ENCODE data around the gene CGB5.
A peak's percentile ranks its signal among the peaks of the same experiment; 100 is the strongest.

The CGB5 gene

DNA sequence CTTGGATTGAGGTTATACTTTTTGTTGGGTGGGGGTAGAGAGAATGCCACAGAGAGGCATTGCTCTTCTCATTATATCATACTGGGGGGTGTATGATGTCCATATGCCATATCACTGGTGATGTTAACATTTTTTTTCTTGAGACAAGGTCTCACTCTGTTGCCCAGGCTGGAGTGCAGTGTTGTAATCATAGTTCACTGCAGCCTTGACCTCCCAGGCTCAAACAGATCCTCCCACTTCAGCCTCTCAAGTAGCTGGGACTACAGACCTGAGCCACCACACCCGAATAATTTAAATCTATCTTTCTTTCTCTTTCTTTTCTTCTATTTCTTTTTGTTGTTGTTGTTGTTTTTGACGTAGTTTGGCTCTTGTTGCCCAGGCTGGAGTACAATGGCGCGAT lies 36.7 kb downstream of the CGB5 start:
- Histone ChIP-seq H3K4me2 (ENCODE audit: low read length) (no peak overlapping the region), H3K27me3 (ENCODE audit: control insufficient read depth, low read length) (no peaks in the 10 kb centered on the region), H3F3A (ENCODE audit: control insufficient read depth, insufficient read depth) (no peaks in the 10 kb centered on the region), H3K79me2 (ENCODE audit: control insufficient read depth, low read length) (peaks cover 2% of the 10 kb centered on the region), H4K20me1 (ENCODE audit: control insufficient read depth, insufficient read depth, low read depth, low read length) (no peaks in the 10 kb centered on the region), H3K36me3 (ENCODE audit: control insufficient read depth, low read length) (peaks cover under 1% of the 10 kb centered on the region; the same call in 1 of the 2 replicates), H3K4me1 (ENCODE audit: control insufficient read depth, low read length) (peaks cover 5% of the 10 kb centered on the region), H3K9me3 (ENCODE audit: control insufficient read depth, insufficient read depth, low read length) (no peaks in the 10 kb centered on the region), H3K27ac (ENCODE audit: low read depth, low read length) (no peak overlapping the region), H3K9me2 (replicated peaks; ENCODE audit: control insufficient read depth, low read length) (no peaks in the 10 kb centered on the region), H3K4me3 (ENCODE audit: low read length) (no peak overlapping the region)
- TF ChIP-seq, protein P1, sequence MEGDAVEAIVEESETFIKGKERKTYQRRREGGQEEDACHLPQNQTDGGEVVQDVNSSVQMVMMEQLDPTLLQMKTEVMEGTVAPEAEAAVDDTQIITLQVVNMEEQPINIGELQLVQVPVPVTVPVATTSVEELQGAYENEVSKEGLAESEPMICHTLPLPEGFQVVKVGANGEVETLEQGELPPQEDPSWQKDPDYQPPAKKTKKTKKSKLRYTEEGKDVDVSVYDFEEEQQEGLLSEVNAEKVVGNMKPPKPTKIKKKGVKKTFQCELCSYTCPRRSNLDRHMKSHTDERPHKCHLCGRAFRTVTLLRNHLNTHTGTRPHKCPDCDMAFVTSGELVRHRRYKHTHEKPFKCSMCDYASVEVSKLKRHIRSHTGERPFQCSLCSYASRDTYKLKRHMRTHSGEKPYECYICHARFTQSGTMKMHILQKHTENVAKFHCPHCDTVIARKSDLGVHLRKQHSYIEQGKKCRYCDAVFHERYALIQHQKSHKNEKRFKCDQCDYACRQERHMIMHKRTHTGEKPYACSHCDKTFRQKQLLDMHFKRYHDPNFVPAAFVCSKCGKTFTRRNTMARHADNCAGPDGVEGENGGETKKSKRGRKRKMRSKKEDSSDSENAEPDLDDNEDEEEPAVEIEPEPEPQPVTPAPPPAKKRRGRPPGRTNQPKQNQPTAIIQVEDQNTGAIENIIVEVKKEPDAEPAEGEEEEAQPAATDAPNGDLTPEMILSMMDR (IDR thresholded peaks at IDR 0.05; ENCODE audit: low read depth, low read length, poor library complexity, severe bottlenecking): no peak
- no peak for TF ChIP-seq EZH2phosphoT487 (IDR thresholded peaks at IDR 0.05; ENCODE audit: borderline replicate concordance, low read length)

DNA sequence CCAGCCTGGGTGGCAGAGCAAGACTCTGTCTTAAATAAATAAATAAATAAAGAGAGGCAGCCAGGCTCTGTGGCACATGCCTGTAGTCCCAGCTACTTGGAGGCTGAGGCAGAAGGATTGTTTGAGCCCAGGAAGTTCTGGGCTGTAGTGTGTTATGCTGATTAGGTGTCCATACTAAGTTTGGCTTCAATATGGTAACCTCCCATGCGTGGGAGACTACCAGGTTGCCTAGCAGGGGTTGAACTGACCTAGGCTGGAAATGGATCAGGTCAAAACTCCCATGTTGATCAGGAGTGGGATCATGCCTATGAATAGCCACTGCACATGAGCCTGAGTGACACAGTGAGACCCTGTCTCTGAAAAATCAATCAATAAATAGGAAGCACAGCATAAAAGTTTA lies 37.6 kb downstream of the CGB5 start:
- H3K36me3 ChIP-seq (ENCODE audit: control insufficient read depth, low read length): peaks cover 10% of the 10 kb centered on the region
- no peak overlapping the region for H3K27ac ChIP-seq (ENCODE audit: low read depth, low read length)
- no peaks in the 10 kb centered on the region for H3F3A ChIP-seq (ENCODE audit: control insufficient read depth, insufficient read depth)
- peaks cover 6% of the 10 kb centered on the region for H4K20me1 ChIP-seq (ENCODE audit: control insufficient read depth, insufficient read depth, low read depth, low read length)
- H3K9me2 ChIP-seq (replicated peaks; ENCODE audit: control insufficient read depth, low read length): no peaks in the 10 kb centered on the region
- H3K9me3 ChIP-seq (ENCODE audit: control insufficient read depth, insufficient read depth, low read length): no peaks in the 10 kb centered on the region
- no peak overlapping the region for H3K4me3 ChIP-seq (ENCODE audit: low read length)
- H3K4me2 ChIP-seq (ENCODE audit: low read length): no peak overlapping the region
- H3K79me2 ChIP-seq (ENCODE audit: control insufficient read depth, low read length): peaks cover 10% of the 10 kb centered on the region
- peaks cover 6% of the 10 kb centered on the region for H3K4me1 ChIP-seq (ENCODE audit: control insufficient read depth, low read length)
- TF ChIP-seq, protein P1 (IDR thresholded peaks at IDR 0.05; ENCODE audit: low read depth, low read length, poor library complexity, severe bottlenecking): no peak
- TF ChIP-seq EZH2phosphoT487 (IDR thresholded peaks at IDR 0.05; ENCODE audit: borderline replicate concordance, low read length): no peak
- no peaks in the 10 kb centered on the region for H3K27me3 ChIP-seq (ENCODE audit: control insufficient read depth, low read length)

DNA sequence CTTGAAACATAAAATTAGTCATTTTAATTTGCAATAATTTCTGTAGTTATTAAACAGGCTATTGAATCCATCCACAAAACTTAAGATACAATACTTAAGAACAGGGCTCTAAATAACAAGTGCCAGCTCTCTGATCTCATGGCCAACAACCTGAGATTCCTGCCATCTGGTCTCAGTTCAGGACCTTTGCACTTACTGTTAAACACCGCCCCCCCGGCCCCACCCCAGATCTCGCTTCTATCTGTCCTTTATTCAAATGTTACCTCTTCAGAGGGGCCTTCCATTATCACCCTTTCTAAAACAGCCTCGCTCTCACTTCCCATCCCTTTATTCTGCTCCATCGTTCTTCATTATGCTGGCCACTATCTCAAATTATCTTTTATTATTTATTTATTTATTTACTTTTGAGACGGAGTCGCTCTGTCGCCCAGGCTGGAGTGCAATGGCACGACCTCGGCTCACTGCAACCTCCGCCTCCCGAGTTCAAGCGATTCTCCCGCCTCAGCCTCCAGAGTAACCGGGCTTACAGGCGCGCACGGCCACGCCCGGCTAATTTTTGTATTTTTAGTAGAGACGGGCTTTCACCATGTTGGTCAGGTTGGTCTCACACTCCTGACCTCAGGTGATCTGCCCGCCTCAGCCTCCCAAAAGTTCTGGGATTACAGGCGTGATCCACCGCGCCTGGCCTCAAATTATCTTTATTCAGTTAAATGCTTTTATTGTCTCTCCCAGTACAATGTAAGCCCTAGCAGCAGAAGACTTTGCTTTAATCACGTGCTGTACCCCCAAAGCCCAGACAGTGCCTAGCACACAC lies 40.8 kb downstream of the CGB5 start:
- TF ChIP-seq EZH2phosphoT487 (IDR thresholded peaks at IDR 0.05; ENCODE audit: borderline replicate concordance, low read length): no peak
- TF ChIP-seq, protein P1 (IDR thresholded peaks at IDR 0.05; ENCODE audit: low read depth, low read length, poor library complexity, severe bottlenecking): no peak

More for the DNA sequence above, 40.8 kb downstream of the CGB5 start:
- H3K9me2 ChIP-seq (replicated peaks; ENCODE audit: control insufficient read depth, low read length): no peaks in the 10 kb centered on the region
- peaks cover 22% of the 10 kb centered on the region for H3K4me1 ChIP-seq (ENCODE audit: control insufficient read depth, low read length)
- H3F3A ChIP-seq (ENCODE audit: control insufficient read depth, insufficient read depth): no peaks in the 10 kb centered on the region
- H4K20me1 ChIP-seq (ENCODE audit: control insufficient read depth, insufficient read depth, low read depth, low read length): peaks cover 25% of the 10 kb centered on the region
- no peaks in the 10 kb centered on the region for H3K27me3 ChIP-seq (ENCODE audit: control insufficient read depth, low read length)
- H3K9me3 ChIP-seq (ENCODE audit: control insufficient read depth, insufficient read depth, low read length): no peaks in the 10 kb centered on the region
- peak overlapping the region; percentile 79 for H3K4me2 ChIP-seq (ENCODE audit: low read length)
- H3K27ac ChIP-seq (ENCODE audit: low read depth, low read length): peak overlapping the region; percentile 56
- H3K36me3 ChIP-seq (ENCODE audit: control insufficient read depth, low read length): peaks cover 37% of the 10 kb centered on the region
- H3K79me2 ChIP-seq (ENCODE audit: control insufficient read depth, low read length): peaks cover 42% of the 10 kb centered on the region
- H3K4me3 ChIP-seq (ENCODE audit: low read length): peak overlapping the region; percentile 94

Measured in DOHH2 (cell line).